ENCODE data around the gene FER.
"Not testable (repeated sequence)": the region's sequence is repeated elsewhere in the genome, so short reads cannot be mapped to it uniquely, and the experiment has no call there.

Gene FER

DNA sequence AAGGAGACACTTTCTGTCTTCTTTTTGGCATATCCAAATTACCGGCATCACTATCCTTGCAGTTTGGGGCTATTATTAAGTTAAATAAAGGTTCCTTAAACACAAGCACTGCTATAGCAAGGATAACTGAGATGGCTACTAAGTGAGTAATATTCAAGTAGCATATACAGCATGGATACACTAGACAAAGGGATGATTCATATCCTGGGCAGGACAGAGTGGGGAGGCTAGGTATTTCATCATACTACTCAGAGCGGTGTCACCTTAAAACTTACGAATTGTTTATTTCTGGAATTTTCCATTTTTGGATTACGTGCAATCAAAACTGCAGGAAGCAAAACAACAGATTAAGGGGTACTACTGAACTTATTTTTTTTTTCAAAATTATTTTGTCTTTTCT, 54.1 kb downstream of the FER start:
- DNase-seq = no peak

DNA sequence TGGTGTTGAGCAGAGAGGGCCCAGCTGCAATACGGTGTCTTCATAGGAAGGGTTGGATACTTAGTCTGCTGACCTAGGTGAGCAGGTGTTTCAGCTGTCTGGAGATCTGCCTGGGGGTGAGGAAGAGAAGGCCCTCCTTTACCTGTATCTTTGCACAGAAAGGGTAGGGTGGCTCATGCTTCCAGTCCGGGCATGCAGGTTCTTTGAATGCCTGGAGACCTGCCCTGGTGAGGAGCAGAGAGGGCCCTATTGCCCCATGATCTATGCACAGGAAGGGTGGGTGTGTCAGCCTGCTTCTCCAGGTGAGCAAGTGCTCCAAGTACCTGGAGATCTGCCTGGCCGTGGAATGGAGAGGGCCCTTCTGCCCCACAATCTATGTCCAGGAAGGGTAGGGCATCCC, 63.0 kb downstream of the FER start:
- DNase-seq = no peak

DNA sequence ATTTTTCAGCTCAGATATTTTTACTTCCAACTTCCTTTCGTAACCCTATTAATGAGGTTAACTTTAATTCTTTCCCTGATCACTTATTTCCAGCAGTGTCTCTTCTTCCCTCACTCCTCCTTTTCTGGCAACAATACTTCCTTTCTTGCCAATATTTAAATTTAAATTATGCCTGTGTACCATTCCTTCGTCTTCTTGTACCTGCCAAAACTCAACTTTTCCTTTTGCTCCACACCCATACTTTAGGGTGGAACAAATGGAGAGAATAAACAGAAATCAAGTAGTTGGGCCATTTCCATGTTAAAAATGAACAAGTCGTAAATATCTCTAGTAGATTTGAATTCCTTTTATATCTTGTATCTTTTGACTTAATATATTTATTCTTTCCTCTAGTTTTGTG, 66.0 kb downstream of the FER start:
- no peak for DNase-seq

DNA sequence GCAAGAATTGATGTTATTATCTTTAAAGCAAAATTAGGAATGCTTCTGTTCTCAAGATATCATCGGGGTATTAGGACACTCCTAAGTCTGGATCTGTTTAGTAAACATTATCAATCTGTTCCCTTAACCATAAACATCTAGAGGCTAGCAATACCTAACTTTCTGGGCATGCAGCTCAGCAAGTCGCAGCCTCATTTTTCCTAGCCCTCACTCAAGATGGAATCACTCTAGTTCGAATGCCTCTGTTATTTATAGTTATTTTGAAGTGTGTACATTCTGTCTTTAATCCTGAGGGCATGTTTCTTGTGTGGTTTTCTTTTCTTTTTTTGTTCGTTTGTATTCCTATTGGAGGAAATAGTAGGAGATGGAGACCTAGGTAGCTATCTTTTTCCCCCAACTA, 66.9 kb downstream of the FER start:
- DNase-seq = no peak

DNA sequence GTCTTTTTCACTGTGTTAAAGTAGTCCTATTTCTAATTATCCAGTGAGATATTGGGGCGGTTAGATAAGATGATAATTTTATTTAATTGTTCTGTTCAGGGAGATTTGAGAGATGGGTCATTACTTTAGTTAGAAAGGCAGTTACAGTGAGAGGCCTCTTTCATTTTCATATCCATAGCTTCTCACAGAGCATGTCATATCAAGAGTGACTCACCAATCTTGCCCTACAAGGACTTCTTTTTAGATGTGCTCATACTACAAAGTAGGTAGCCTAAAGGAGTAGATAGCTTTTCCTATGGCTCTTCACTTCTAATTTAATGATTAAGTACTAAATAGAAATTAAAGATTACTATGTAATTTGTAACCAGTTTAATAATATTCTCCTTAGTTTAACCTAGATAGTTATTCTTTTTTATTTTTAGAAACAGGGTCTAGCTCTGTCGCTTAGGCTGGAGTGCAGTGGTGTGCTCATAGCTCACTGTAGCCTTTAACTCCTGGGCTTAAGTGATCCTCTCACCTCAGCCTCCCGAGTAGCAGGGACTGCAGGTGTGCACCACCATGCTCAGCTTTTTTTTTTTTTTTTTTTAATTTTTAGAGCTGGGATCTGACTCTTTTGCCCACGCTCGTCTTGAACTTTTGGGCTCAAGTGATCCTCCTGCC, 71.0 kb downstream of the FER start:
- DNase-seq = no peak

DNA sequence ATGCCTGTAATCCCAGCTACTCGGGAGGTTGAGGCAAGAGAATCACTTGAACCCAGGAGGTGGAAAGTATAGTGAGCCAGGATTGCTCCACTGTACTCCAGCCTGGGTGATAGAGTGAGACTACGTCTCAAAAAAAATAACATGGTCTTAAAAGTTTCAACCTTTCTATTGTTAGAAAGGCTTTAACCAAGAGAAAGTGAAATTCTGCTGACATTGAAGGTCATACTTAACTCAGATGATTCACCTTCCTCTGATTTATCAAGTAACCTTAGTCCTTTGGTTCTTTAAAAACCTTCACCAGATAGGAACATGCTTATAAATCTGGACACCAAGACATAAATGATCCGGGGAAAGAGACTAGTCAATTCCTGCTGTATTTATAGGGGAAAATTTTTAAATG, 73.3 kb downstream of the FER start:
- no peak for DNase-seq

DNA sequence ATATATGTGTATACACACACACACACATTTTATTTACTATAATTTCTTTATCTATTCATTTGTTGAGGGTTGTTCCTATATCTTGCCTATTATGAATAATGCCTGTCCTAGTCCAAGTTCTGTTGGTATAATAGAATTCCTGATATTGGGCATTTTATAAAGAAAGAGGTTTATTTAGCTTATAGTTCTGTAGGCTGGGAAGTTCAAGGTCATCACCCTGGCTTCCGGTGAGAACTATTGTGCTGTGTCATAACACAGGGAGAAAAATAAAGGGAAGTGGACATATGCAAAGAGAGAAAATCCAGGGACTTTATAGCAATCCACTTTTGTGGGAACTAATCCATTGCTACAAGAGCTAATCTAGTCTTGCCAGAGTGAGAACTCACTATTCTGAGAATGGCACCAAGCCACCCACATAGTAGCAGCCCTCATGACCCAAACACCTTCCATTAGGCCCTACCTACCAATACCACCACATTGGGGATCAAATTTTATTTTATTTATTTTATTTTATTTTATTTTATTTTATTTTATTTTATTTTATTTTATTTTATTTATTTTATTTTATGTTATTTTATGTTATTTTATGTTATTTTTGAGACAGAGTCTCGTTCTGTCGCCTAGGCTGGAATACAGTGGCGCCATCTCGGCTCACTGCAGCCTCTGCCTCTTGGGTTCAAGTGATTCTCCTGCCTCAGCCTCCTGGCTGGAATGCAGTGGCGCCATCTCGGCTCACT, 74.7 kb downstream of the FER start:
- no peak for DNase-seq

DNA sequence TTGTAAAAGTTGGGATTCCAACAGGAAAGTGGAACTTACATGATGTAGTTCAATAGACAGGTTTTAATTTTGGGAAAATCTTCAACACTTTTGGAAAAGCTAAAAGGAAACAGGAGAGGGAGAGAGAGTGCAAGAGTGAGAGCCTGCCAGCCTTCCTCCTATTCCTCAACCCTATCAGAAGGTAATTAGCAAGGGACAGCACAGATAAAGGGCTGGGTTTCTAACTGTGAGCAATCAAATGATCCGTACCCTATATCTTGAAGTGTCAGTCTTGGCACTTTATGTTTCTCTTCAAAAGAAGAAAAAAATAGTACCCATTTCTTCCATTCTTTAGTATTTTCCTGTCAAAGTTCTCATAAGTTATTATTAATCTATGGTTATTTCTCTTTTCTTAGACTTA, 79.4 kb downstream of the FER start:
- DNase-seq = no peak

DNA sequence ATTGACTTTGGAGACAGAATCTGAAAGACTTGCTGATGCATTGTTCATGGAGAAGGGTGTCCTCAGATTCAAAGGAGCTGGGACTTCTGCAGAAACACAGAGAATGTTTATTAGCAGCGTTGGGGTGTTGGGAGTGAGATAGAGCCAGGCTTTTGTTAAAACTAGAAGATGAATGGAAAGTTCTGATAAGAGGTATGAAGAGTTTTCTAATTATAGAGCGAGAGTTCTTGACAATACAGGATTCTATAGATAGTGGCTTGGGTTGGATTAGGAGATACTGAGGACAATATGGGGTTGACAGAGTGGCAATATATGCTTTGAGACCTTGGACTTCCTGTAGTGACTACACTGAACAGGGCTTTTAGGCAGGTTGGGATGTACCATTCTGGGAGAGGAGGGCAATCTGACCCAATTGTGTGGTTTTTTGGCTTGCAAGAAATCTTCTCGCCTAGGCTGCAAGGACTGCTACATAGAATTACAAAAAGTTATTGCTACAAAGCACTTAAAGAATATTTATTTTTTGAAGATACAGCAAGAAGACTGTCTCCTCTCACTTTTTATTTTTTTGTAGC, 83.1 kb downstream of the FER start:
- no peak for DNase-seq

DNA sequence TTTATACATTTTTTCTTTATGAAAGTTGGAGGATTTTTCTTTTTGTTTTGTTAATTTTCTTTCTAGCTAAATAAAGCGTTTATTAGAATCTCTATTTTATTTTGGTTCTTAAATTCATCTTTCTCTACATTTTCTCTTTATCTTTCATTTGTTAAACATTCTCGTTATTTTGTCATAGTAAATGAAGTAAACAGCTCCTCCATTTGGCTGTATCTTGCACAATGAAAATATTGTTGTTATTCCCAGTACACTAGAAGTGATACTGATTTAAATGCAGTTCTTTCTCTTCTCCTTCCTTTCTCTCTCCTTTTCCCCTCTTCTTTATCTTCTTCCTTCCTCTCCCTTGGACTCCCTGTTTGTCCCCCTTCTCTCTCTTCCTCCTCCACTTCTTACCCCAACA, 88.8 kb downstream of the FER start:
- no peak for DNase-seq

DNA sequence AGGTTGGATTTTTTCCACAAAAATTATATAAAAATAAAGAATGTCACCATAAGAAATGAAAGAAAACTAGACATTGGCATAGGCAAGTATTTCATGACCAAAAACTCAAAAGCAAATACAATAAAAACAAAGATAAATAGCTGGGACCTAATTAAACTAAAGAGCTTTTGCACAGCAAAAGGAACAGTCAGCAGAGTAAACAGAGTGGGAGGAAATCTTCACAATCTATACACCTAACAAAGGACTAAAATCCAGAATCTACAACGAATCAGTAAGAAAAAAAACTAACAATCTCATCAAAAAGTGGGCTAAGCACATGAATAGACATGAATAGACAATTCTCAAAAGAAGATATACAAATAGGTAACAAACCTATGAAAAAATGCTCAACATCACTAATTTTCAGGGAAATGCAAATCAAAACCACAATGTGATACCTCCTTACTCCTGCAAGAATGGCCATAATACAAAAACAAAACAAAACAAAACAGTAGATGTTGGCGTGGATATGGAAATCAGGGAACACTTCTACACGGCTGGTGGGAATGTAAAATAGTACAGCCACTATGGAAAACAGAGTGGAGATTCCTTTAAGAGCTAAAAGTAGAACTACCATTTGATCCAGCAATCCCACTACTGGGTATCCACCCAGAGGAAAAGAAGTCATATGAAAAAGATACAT, 94.7 kb downstream of the FER start:
- not testable (repeated sequence) for DNase-seq

DNA sequence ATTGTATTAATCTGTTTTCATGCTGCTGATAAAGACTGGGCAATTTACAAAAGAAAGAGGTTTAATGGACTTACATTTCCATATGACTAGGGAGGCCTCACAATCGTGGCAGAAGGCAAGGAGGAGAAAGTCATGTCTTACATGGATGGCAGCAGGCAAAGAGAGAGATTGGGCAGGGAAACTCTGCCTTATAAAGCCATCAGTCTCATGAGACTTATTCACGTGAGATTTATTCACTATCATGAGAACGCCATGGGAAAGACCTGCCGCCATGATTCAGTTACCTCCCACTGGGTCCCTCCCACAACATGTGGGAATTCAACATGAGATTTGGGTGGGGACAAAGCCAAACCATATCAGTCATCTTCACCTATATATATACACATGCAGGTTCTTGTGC, 103.4 kb downstream of the FER start:
- DNase-seq = not testable (repeated sequence)

DNA sequence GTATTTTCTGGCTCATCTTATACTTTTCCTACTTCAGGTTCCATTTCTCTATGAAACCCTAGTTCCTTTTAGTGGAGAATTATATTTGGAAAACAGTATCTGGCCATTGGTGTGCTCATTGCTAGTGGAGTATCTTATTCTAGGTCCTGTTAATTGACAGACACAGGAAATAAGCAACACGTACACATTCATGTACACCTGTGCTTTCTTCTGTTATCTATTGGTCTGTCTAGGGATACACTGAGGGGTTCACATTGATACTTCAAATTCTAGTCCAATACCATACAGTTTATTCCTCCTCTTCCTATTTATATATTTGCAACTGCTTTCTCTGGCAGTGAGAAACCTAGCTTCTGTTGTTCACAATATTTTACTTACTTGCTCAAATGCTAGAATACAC, 110.2 kb downstream of the FER start:
- DNase-seq = no peak

DNA sequence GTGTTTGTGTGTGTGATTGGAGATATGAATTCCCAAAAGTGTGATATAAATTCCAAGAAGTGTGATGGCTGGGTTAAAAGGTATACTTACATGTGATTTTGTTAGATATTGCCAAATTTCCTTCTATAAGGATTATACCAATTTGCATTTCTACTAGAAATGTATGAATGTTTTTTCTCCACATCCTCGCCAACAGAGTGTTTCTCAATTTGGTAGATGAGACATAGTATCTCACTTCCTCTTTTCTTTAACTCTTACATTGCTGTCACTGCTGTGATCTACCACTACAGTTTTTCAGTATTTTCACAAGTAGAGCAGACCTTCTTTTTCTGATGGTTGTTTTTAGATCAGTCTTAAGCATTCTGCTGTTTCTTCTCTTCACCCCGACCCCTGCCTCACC, 111.3 kb downstream of the FER start:
- no peak for DNase-seq

DNA sequence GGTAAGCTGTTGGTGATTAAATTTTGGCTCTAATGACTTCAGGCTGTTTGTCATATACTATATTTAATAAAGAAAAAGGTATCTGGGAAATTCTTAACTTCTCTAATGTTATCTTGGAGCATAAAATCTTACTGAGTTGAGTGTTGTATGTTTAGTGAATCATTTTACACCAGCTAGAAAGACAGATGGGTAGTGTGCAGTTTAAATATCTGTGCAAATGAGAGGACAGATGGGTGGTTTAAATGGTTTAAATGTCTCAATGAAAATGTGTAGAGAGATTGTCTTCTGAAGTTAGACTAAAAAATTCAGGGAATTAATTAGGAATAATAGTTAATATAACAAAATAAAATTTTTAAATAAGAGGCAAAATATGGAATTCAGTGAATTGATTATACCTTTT, 114.5 kb downstream of the FER start:
- DNase-seq = no peak

DNA sequence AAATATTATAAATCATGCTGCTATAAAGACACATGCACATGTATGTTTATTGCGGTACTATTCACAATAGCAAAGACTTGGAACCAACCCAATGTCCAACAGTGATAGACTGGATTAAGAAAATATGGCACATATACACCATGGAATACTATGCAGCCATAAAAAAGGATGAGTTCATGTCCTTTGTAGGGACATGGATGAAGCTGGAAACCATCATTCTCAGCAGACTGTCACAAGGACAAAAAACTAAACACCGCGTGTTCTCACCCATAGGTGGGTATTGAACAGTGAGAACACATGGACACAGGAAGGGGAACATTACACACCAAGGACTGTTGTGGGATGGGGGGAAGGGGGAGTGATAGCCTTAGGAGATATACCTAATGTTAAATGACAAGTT, 118.4 kb downstream of the FER start:
- DNase-seq = not testable (repeated sequence)

DNA sequence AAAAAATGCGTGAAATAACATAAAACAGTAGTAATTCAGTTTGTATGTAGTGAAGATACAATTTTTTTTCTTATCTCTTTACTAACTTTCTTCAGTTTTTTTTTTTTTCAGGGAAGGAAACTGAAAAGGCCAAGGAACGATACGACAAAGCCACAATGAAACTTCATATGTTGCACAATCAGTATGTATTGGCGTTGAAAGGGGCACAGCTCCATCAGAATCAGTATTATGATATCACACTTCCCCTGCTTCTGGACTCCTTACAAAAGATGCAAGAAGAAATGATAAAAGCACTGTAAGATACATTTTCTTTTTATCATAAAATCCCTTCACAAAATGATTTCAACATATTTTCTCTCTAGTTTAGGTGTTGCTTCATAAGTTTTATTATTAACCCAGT, 120.0 kb downstream of the FER start:
- DNase-seq = no peak

DNA sequence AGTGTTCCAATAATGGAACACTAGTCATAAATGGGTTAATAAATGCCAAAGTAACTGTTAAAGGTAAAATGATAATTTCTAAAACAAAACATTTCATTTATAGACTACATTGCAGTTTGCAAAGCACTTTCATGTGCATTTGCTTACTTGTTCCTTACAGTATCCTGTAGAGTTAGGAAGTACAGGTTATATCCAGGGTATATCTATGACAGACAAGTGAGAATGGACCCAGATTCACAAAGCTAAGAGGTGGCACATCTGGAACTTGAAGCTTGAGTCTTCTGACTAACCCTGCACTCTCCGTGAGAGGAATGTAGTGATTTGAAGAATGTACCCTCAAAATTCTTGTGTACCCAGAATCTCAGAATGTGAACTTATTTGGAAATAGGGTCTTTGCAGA, 121.4 kb downstream of the FER start:
- no peak for DNase-seq

DNA sequence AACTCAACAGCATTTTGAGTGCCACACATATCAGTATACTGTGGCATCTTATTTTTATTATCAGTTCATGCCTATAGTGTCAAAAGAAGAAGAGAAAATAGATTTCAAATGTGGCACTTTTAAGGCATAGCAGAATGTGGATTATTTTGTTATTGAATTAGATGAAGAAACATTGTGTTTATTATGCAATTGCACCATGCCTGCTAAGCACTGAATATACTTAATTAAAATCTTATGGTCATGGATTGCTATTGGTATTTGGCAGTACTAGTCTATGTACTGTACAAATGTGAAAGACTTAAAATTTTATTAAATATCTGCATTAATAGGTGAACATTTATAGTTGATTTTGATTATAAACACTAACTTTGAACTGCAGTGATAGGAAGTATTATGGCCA, 128.8 kb downstream of the FER start:
- DNase-seq = no peak

DNA sequence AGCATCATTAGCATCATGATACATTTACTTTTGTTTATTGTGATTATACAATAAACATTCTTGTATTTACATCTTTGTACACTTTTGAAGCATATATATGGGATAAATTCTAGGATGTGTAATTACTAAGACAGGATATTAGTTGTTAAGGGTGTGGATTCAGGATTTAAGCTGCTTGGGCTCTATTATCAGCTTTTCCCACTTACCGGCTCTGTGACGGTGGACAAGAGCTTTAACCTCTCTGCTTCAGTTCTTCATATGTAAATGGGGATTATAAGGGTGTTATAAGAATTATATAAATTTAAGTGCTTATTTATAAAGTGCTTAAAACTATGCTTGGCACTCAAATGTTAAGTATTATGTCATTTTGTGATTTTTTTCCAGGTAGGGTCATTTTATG, 131.1 kb downstream of the FER start:
- no peak for DNase-seq

DNA sequence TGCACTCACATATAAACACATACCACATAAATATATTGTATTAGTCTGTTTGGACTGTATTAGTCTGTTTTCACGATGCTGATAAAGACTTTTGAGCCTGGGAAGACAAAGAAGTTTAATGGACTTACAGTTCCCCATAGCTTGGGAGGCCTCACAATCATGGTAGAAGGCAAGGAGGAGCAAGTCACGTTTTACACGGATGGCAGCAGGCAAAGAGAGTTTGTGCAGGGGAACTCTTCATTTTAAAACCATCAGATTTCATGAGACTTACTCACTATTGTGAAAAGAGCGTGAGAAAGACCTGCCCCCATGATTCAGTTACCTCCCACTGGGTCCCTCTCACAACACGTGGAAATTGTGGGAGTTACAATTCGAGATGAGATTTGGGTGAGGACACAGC, 133.4 kb downstream of the FER start:
- no peak for DNase-seq

DNA sequence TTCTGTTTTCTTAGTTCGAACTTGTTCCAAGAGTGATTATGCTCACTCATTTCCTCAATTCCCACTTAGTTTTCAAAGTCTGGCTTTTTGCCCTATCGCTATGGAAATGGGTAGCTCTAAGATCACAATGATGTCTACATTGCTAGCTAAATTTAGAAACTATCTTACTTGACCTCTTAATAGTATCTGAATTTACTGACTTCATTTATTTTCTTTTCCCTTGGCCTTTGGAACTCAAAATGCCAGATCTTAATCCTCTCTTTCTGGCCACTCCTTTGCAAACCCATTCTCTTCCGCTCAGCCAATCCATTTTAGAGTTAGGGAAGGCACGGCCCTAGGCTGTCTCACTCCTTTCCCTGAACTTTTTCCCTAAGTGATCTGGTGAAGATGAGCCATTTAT, 137.0 kb downstream of the FER start:
- DNase-seq = no peak

DNA sequence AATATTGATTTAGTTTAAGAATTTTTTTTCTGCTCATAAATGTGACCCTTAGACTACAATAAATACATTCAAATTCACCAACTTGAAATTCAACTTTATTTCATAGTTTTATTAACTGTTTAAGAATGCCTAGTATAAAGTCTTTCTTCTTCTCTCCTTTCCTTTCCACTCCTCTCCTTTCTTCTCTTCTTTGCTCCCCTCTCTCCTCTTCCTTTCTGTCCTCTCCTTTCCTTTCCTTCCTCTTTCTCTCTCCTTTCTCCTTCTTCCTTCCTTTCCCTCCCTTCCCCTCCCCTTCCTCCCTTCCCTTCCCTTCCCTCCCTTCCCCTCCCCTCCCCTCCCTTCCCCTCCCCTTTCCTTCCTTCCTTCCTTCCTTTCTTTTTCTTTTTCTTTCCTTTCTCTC, 150.6 kb downstream of the FER start:
- no peak for DNase-seq

DNA sequence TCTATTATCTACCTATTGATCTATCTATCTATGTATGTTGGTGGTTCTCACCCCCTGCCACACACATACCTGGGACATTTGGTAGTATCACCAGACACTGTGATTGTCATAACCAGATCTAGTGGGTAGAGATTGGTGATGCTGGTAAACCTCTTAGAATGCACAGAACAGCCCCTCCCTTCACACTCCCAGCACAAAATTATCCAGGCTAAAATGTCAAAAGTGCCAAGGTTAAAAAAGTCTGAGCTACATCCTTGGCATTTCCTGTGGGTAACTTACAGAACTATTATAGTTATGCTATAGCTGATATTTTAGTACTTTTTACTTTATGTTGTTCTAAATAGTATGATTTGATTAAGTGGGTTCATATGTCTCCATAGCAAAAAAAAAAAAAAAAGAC, 151.0 kb downstream of the FER start:
- DNase-seq = no peak
